Calu3 (cell line): ENCODE results near the gene PTPRA. TPM values are rescaled to one million over a fixed set of nuclear protein-coding genes. Genes with fewer than 3 reads are reported as not detected.

Source experiments
- BruUV-seq: library from RNA; stranded (reverse); fragments of 400-500 nt; replicated peaks from 2 replicates; lab custom pipeline; 2021; lab: Mats Ljungman, UMichigan
- CTCF ChIA-PET: fragments of 300-600 bp; sonication (Branson Sonifier 250); formaldehyde crosslinking; loops from one replicate; lab custom pipeline; 2022; ENCODE audit warnings: antibody characterized with exemption; lab: Charles Lee
- DNase-seq: peaks from one replicate; pipeline ENCODE4 v3.0.0; 2022
- H3K27ac Mint-ChIP-seq: one replicate; pipeline ENCODE4 v1.8.0; 2022; ENCODE audit warnings: mixed read lengths; ENCODE audit not compliant: unreplicated experiment
- H3K27me3 Mint-ChIP-seq: one replicate; pipeline ENCODE4 v1.8.0; 2022; ENCODE audit warnings: mixed read lengths; ENCODE audit not compliant: unreplicated experiment
- H3K36me3 Mint-ChIP-seq: one replicate; pipeline ENCODE4 v1.8.0; 2022; ENCODE audit warnings: mild to moderate bottlenecking, moderate library complexity, mixed read lengths; ENCODE audit not compliant: insufficient read depth, unreplicated experiment
- H3K4me1 Mint-ChIP-seq: one replicate; pipeline ENCODE4 v1.8.0; 2022; ENCODE audit warnings: mild to moderate bottlenecking, low read depth, mixed read lengths; ENCODE audit not compliant: unreplicated experiment
- H3K4me3 Mint-ChIP-seq: one replicate; pipeline ENCODE4 v1.8.0; 2022; ENCODE audit warnings: mild to moderate bottlenecking, low read depth, moderate library complexity, mixed read lengths; ENCODE audit not compliant: unreplicated experiment
- H3K9me3 Mint-ChIP-seq: one replicate; pipeline ENCODE4 v1.8.0; 2022; ENCODE audit warnings: low read depth, mixed read lengths; ENCODE audit not compliant: unreplicated experiment
- intact Hi-C: fragments of 100-400 bp; cut with micrococcal nuclease; formaldehyde crosslinking; loops from one replicate; pipeline ENCODE4 v1.10.0; 2022; ENCODE audit not compliant: unreplicated experiment
- total RNA-seq: library from RNA; stranded (reverse); gene quantifications from 2 replicates; pipeline ENCODE4 v1.2.3, GENCODE V29; 2022
- TF ChIP-seq, protein P1 (sequence below): fragments of 200-600 bp; IDR thresholded peaks from one replicate; pipeline ENCODE4 v1.8.0; 2022; ENCODE audit warnings: antibody characterized with exemption; ENCODE audit not compliant: unreplicated experiment

PTPRA gene
- total RNA-seq, 1 experiment from 2014 or later = 30.2 TPM

DNA sequence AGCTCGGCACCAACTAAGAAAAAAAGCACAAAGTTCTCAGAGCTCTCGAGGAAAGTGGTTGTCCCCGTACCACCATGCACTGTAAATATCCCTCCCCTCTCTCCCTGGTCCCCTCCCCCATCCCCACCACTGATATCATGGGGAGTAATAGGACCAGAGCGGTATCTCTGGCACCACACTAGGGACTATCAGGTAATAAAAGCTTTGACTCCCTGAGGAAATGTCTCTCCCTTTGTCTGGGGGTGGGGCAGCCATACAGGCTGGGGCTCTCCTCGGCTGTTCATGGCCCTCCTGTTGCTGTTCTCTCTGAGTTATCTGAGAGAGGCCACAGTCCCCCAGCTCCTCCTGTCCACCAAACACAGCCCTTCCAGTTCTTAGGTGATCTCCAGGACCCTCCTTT lies 165.2 kb downstream of the PTPRA start:
- Mint-ChIP-seq H3K27me3 (no peaks in the 10 kb centered on the region), H3K36me3 (peaks cover 5% of the 10 kb centered on the region), H3K4me1 (no peaks in the 10 kb centered on the region), H3K27ac (no peak overlapping the region), H3K4me3 (no peak overlapping the region), H3K9me3 (no peaks in the 10 kb centered on the region)
- intact Hi-C loops = no loop called here
- no TSS peak for BruUV-seq
- CTCF ChIA-PET = no interaction called here
- DNase-seq = no peak
- TF ChIP-seq, protein P1, sequence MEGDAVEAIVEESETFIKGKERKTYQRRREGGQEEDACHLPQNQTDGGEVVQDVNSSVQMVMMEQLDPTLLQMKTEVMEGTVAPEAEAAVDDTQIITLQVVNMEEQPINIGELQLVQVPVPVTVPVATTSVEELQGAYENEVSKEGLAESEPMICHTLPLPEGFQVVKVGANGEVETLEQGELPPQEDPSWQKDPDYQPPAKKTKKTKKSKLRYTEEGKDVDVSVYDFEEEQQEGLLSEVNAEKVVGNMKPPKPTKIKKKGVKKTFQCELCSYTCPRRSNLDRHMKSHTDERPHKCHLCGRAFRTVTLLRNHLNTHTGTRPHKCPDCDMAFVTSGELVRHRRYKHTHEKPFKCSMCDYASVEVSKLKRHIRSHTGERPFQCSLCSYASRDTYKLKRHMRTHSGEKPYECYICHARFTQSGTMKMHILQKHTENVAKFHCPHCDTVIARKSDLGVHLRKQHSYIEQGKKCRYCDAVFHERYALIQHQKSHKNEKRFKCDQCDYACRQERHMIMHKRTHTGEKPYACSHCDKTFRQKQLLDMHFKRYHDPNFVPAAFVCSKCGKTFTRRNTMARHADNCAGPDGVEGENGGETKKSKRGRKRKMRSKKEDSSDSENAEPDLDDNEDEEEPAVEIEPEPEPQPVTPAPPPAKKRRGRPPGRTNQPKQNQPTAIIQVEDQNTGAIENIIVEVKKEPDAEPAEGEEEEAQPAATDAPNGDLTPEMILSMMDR = no peak

DNA sequence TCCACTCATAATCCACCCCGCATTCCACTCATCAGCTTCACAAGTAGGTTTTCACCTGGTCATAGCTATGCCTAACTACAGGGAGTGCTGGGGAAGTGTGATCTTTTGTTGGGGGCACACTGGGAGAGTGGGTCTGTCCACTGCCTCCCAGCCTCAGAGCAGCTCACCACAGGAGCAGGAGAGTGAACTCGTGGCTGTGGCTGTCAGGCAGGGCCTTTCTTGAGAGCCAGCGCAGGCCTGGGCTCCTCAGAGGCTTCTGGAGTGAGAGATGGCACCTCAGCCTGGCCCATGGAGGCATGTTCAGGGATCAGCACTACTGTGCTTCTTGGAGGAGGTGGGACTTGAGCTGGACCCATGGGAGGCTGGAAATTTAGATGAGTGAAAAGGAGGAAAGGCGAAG lies 166.1 kb downstream of the PTPRA start:
- TF ChIP-seq, protein P1 = no peak
- H3K4me1 Mint-ChIP-seq = no peaks in the 10 kb centered on the region
- no peak overlapping the region for H3K27ac Mint-ChIP-seq
- DNase-seq = no peak
- CTCF ChIA-PET = no interaction called here
- no peak overlapping the region for H3K4me3 Mint-ChIP-seq
- BruUV-seq = no TSS peak
- no peaks in the 10 kb centered on the region for H3K27me3 Mint-ChIP-seq
- H3K36me3 Mint-ChIP-seq = peaks cover 5% of the 10 kb centered on the region
- no peaks in the 10 kb centered on the region for H3K9me3 Mint-ChIP-seq
- intact Hi-C loops = no loop called here

DNA sequence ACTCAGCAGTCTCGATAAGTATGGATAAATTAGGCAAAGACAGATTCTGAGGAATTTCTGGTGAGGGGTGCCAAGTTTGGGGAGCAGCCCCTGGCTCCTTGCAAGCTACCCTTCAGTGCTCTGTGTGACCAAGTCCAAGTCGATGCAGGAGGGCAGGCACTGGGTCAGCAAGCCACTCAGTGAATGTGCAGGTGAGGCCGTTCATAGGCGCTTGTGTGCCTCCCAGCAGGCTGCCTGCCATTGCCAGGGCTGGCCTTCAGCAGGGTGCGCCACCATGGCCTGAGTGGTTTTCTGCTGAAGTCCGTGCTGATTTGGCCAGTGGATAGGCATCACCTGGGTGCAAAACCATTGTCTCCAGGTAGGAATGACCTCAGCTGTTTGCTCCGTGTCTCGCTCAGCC lies 166.8 kb downstream of the PTPRA start:
- H3K27ac Mint-ChIP-seq = no peak overlapping the region
- H3K27me3 Mint-ChIP-seq = no peaks in the 10 kb centered on the region
- no peak overlapping the region for H3K4me3 Mint-ChIP-seq
- peaks cover 4% of the 10 kb centered on the region for H3K4me1 Mint-ChIP-seq
- CTCF ChIA-PET = no interaction called here
- peaks cover 6% of the 10 kb centered on the region for H3K36me3 Mint-ChIP-seq
- H3K9me3 Mint-ChIP-seq = no peaks in the 10 kb centered on the region
- DNase-seq = no peak
- TF ChIP-seq, protein P1 = no peak
- BruUV-seq = no TSS peak
- intact Hi-C loops = no loop called here

DNA sequence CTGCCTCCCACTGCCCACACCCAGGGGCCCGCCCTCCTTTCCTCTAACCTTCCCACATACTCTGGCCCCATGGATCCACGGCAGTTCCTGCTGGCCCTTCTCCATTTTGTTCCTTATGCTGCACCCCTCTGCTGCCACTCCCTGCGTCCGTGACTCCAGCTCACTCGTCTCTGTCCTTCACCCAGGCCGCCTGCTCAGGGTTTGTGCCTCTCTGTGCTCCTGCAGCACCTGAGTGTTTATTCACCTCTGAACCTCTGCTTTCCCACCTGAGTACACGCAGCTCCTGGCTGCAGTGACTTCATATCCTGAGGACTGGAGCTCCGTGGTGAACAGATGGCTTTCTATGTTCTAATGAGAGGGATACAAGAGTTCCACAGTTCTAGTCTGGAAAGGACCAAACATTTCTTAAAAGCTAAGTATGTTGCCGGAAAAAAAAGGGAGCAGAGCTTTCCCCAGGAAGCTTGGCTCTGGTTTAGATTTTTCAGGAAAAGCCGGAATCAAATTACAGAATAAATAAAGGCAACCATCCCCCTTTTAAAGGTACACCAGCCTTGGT lies 168.7 kb downstream of the PTPRA start:
- H3K4me3 Mint-ChIP-seq = no peak overlapping the region
- intact Hi-C loops = no loop called here

More for the DNA sequence above, 168.7 kb downstream of the PTPRA start:
- TF ChIP-seq, protein P1 = no peak
- Mint-ChIP-seq H3K27ac (no peak overlapping the region), H3K9me3 (no peaks in the 10 kb centered on the region), H3K27me3 (no peaks in the 10 kb centered on the region), H3K36me3 (peaks cover 25% of the 10 kb centered on the region), H3K4me1 (peaks cover 12% of the 10 kb centered on the region)
- no TSS peak for BruUV-seq
- CTCF ChIA-PET = no interaction called here
- DNase-seq = no peak
